Measurements from ENCODE around the gene ING3.
A peak's percentile ranks its signal among the peaks of the same experiment; 100 is the strongest.
"Not testable (repeated sequence)": the region's sequence is repeated elsewhere in the genome, so short reads cannot be mapped to it uniquely, and the experiment has no call there.

ING3 gene

DNA sequence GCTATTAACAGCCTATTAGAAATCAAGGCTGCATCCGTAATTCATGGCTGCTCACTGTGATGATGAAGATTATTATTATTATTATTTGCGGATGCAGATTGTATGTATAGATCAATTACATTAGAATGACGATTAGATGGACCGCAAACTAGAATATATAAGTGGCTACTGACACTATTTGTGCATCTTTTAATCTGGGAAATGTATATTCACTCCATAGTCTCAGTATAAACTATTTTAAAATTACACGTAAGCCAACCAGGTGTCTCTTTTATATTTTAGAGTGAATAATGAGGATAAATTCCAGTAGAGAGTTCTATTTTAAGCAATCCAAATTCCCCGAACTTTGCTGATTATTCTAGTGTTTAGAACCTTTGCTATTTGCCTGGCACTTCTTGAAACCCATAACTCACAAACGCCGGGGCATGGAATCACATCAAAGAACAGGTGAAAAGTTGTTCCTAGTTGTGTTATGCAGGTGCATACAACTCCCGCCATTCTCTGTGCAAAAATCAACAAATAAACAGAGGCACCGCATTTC is 509 bp upstream of the ING3 start:
- no peak for DNase-seq (ENCODE audit: low spot score)

DNA sequence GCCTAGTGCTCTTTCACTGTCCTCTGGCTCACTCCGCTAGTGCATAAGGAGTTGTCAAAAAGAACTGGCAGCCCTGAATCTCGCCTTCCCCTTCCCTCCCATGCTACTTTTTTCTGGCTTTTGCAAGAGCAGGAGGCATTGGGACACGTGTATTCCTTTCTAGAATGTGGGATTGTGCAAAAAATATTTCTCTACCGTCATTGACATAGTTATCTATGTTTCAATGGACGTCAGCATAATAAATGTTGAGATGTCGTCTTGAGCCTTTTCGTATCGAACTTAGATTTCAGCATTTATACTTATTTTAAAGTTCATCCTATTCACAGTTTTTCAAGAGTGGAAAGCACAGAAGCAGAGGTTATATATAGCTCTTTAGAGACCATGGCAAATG is 727 bp downstream of the ING3 start:
- DNase-seq (ENCODE audit: low spot score), result no peak

DNA sequence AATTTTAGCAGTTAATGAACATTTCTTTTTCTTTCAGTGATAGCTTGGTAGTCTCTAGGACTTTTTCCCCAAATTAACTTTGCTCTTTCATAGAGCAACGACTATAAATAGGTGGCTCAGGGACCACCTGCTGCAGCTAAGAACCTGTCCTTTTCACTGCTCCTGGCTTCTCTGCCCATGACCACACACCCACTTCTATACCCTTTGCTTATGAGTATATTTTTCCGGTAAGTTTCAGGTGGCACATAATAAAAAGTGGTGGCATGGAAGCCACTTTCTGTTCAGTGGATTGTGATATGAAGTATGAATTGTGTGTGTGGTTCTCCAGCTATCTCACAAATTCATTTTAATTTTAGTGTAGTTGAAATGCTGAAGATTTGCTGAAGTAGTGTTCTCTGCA is 1.2 kb downstream of the ING3 start:
- no peak for DNase-seq (ENCODE audit: low spot score)

- DNase-seq (ENCODE audit: low spot score), result no peak
Observed at GRCh38 chr7:120955577-120956149, 5.1 kb downstream of the ING3 start.

- DNase-seq (ENCODE audit: low spot score), result no peak
Observed at GRCh38 chr7:120959929-120960484, 9.4 kb downstream of the ING3 start.

DNA sequence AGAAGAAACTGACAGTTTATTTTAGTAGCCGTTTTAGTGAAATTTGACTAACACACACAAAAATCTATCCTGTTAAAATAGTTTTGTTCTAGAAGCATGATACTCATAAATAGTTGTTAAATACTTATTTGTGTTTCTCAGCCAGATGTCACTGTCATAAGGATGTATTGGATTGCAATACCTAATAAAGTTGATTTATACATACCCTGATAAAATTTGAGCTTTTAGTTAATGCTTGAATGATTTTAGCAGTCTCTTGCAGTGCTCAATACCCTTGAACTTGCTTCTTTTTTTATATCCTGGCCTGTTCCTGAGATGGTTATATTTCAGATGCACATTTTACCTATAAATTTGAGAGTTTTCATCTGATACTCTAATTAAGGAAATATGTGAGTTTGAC is 10.1 kb downstream of the ING3 start:
- no peak for DNase-seq (ENCODE audit: low spot score)

DNA sequence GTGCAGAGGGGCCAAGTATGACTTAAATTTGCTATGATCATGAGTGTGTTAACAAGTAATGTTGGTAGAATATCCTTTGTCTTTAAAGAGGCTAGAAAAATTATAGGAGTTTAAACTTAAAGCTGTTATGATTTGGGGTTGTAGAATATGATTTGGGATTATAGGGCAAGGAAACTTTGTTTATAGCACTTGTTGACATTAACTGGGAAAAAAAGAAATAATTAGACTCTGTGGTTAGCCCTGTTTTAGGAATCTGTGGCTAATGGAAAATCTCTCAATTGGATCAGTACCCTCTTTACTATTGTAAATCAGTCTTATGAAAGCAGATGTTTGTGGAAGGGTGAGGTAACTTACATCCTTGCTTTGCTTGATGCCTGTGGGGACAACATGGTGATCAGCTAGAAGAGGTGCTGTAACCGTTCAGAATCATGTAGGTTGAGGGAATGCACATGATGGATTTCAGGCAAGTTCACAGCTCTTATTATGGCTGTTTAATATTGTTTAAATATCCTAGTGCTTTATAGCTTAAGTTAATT is 11.1 kb downstream of the ING3 start:
- DNase-seq (ENCODE audit: low spot score), result no peak

- no peak for DNase-seq (ENCODE audit: low spot score)
Observed at GRCh38 chr7:120964088-120964487, 13.5 kb downstream of the ING3 start.

- no peak for DNase-seq (ENCODE audit: low spot score)
Observed at GRCh38 chr7:120966961-120967360, 16.4 kb downstream of the ING3 start.

GRCh38 chr7:120973849-120974248 is 23.3 kb downstream of the ING3 start:
- no peak for DNase-seq (ENCODE audit: low spot score)

- DNase-seq (ENCODE audit: low spot score), result peak; percentile 10
Observed at GRCh38 chr7:120979765-120980499, 29.4 kb downstream of the ING3 start.

DNA sequence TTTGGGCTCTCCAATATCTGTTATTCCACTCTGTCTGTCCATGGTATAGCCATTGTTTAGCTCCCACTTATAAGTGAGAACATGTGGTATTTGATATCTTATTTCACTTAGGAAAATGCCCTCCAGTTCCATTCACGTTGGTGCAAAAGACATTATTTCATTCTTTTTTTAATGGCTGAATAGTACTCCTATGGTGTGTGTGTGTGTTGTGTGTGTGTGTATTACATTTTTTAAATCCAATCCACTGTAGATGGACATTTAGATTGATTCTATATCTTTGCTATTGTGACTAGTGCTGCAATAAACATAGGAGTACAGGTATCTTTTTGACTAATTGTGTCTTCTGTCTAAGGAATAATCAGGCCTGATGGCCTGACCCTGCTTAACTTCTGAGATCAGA is 30.5 kb downstream of the ING3 start:
- no peak for DNase-seq (ENCODE audit: low spot score)

DNA sequence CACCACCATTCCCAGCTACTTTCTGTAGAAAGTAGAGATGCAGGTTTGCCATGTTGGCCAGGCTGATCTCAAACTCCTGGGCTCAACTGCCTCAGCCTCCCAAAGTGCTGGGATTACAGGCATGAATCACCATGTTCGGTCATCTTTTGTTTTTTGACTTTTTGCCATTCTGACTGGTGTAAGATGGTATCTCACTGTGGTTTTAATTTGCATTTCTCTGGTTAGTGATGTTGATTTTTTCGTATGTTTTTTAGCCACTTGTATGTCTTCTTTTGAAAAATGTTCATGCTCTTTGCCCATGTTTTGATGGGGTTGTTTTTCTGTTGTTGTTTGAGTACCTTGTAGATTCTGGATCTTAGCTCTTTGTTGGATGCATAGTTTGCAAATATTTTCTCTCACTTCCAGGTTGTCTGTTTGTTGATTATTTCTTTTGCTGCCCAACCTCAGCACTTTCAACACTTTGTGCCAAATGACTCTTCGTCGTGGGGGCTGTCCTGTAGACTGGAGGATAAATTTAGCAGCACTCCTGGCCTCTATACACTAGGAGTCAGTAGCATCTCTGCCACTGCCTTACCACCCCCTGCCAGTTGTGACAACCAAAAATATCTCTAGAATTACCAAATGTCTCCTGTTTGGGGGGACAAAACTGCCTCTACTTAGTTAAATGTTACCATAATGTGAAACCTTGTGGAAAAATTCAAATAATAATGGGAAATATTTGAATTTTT is 31.5 kb downstream of the ING3 start:
- peak; percentile 43 for DNase-seq (ENCODE audit: low spot score)

GRCh38 chr7:120983592-120983991 is 33.0 kb downstream of the ING3 start:
- DNase-seq (ENCODE audit: low spot score), result not testable (repeated sequence)

GRCh38 chr7:120984406-120984805 is 33.8 kb downstream of the ING3 start:
- DNase-seq (ENCODE audit: low spot score), result no peak

- no peak for DNase-seq (ENCODE audit: low spot score)
Observed at GRCh38 chr7:120985130-120985758, 34.7 kb downstream of the ING3 start.

DNA sequence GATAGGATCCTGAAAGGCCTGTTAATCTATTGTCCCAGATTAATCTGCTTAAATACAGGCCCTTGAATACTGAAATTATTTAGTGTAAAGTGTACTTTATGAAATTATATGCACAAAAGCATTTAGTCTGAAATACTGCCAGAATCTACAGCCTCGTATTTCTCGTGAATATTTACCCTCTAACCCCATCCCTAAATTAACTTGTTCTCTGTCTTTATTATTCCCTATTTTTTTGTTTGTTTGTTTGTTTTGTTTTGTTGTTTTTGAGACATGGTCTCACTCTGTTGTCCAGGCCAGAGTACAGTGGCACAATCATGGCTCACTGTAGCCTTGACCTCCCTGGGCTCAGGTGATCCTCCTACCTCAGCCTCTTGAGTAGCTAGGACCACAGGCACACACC is 35.3 kb downstream of the ING3 start:
- DNase-seq (ENCODE audit: low spot score), result no peak

DNA sequence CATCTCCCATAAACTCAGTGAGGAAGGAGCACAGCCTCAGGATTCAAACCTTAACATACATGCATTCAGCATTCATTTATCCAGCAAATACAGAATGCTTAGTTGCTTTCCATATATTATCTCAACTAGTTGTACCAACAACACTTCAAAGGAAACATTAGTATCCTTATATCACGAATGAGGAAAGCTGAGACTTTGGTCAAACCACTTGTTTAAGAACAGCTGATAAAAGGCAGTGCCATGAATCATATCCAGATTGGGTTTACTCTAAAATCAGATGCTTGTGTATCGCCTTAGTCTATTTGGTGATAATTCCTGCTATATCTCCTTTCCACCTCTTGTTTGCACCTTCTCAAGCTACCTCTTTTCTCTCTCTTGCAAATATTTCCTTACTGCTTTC is 36.1 kb downstream of the ING3 start:
- DNase-seq (ENCODE audit: low spot score), result no peak

GRCh38 chr7:120987280-120987679 is 36.7 kb downstream of the ING3 start:
- no peak for DNase-seq (ENCODE audit: low spot score)

DNA sequence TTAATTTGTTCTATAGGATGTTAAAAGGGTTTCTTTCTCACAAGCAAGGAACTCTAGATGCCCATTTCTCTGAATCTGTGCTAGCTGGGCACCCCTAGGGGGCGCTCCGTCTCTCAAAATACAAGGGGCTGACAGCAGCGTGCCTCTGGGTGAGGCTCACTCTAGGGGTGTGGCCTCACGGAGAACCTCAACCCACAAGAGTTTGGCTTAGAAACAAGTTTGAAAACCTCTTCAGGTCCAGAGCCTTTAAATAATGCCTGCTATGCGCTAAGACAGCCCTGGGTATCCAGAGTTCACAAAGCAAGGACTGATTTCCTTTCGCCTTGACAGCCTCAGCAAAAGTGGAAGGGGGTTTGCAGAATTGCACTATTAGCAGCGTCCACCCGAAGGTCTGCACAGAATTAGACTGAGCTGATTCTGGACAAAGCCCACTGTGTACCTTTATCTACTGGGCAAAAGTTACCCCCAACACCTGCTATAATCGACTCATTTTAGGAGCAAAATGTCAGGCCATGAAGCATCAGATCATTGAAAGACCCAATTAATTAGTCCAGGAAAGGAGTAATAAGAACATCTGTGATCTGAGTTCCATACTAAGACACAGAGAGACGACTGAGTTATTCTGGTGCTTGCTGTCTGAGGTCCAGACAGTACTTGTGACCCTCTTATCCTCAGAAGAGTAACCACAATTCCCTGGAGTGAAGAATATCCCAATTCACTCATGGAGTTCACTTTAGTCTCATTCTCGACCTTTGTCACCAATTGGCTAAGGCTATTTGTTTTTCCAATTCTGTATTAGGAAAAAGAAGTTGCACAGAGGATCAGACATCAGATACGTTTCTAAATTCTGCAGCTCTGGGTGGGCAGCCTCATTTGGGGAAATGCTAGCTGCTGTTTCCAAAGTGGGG is 37.4 kb downstream of the ING3 start:
- DNase-seq (ENCODE audit: low spot score), result peak; percentile 90
